HG03135 (cell line): ENCODE measurements around the gene HOXA4.

Experiments used
- ATAC-seq: cut with Tn5 transposase; IDR thresholded peaks from one replicate; pipeline ENCODE4 v1.9.1; 2021; ENCODE audit warnings: mild to moderate bottlenecking, moderate library complexity; ENCODE audit not compliant: unreplicated experiment

HOXA4 gene

DNA sequence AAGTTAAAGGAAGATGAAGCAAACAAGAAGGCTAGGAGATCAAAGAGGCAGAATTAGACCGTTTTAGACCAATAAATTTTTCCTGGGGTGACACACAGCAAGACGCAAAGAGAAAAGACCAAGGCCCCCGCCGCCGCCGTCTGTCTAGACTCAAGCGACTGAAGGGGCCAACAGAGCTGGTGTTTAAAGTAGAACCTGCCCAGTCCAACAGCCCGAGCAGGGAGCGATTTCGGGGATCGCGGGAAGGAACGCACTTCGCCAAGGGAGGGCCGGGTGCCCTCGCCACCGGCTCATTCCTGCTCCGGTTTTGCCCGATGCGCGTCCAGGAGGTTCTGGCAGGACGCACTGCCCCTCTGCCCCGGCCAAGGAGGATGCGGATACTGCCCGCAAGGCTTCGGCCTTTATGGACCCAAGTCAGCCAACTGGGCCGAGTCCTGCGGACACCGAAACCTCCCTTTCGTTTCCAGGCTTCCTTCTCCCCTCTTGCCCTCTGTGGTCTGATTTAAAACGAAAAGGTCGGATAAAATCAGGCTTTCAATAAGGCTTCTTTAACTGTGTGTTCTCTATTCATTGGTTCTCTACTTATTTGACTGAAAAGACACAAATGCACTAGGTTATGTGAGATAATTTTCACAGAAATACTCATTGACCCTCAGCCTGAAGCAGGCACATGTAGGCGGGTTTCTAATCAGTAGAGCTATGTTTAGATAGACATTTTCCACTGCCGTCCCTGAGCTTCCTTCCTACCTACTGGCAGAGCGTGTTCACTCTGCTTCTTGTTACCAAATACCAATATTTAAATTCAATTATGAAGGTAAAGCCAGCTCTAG is 28.1 kb upstream of the HOXA4 start:
- ATAC-seq: no peak

DNA sequence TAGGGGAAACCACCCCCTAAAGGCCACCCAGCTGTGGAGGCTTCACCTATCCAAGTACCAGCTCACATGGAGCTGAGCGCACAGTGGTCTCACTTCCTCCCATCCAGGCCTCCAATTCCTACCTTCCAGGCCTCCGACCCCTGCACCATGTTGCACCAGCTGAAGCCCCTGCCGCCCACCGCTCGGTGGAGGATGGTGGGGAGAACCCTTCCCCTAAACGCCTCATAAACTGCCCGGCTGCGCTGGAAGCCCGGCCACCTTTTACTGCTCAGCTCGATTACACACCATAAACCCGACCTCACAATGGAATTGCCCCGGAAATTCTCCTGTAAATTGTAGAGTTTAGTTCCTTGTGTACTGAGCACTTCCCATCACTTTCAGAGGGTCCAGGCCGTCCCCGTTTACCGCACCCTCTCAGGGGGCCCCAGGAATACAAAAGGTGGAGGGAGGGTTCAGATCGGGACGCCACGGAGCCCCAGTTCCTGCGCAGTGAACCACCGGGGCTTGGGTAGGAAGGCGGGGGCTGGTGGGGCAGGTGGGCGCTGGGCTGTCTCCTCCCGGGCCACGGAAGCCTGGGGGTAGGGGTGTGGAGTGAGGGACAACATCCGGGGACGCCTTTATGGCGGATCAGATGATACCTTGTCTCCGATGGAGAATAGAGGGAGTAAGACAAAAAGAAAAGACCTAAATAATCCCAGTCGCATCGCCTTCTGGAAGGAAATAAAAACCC is 27.3 kb upstream of the HOXA4 start:
- ATAC-seq: no peak

DNA sequence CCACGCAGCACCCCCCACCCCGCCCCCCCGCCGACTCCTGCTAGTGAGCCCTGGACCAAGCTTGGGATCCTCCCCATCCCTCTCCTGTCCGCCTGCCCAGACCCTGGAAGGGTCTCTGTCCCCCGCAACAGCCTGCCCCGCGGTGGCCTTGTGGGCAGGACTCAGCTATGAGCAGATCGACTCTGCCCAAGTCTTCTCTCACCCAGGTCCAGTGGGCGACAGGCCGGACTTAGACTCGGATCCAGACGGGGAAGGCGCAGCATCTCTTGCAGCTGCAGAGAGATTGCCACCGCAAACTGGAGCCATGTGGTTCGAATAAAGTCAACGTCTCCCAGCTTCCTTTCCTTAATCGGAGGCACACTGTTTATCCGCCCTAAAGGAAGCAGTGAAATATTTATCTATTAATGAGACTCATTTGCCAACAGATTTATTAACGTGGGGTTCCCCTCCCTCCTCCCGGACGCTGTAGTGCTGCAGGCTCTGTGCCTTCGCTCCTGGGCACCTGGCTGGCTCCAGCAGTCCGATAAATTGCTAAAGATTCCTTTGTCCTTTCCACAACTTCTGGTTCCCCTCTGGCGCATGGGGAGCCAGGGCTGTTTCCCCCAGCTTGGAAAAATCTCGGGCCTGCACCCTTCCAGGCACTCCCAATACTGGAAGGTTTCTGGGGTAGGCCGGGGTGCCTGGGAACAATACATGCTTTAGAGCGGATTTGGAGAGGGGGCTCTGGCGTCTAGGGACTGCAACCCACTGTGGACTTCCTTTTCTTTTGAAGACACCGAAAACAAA is 26.6 kb upstream of the HOXA4 start:
- no peak for ATAC-seq

DNA sequence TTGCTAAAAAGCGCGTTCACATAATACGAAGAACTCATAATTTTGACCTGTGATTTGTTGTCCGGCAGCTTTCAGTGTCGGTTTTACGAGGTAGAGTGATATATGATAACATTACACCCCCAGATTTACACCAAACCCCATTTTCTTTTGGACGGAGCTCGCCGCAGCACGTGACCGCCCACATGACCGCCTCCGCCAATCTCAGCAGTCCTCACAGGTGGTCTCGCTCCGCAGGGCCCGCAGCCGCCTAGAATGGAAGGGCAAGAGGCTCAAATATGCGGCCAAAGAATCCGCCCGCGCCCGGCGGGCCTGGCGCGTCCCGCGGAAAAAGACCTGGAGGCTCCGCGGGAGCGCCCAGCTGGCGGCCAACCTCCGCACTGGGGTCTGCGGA is 25.9 kb upstream of the HOXA4 start, which contains the start of gene HOXA7:
Gene HOXA7 (minus strand): TSS at position 168 of the 391 bp plus-strand sequence. CDS start 130 bp downstream, at position 38.
- no peak for ATAC-seq

DNA sequence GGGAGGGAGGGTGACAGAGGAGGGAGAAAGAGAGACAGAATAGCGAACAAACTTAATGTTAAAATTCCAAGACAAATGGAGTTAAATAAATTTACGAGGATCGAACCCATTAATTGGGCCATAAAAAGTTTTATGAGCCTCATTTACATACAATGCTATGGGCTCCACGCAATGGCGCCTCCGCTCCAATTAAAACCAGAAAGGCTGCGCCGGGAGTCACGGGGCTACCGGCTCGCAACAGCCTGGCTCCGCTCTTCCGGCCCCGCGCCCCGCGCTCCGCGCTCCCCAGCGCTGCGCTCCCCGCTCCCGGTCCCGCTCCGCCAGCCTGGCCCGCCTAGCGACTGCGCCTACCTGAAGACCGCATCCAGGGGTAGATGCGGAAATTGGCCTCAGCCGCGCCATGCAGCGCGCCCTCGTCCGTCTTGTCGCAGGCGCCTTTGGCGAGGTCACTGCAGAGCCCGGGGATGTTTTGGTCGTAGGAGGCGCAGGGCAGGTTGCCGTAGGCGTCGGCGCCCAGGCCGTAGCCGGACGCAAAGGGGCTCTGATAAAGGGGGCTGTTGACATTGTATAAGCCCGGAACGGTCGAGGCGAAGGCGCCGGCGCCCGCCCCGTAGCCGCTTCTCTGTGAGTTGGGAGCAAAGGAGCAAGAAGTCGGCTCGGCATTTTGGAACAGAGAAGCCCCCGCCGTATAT is 25.4 kb upstream of the HOXA4 start:
- ATAC-seq: no peak

DNA sequence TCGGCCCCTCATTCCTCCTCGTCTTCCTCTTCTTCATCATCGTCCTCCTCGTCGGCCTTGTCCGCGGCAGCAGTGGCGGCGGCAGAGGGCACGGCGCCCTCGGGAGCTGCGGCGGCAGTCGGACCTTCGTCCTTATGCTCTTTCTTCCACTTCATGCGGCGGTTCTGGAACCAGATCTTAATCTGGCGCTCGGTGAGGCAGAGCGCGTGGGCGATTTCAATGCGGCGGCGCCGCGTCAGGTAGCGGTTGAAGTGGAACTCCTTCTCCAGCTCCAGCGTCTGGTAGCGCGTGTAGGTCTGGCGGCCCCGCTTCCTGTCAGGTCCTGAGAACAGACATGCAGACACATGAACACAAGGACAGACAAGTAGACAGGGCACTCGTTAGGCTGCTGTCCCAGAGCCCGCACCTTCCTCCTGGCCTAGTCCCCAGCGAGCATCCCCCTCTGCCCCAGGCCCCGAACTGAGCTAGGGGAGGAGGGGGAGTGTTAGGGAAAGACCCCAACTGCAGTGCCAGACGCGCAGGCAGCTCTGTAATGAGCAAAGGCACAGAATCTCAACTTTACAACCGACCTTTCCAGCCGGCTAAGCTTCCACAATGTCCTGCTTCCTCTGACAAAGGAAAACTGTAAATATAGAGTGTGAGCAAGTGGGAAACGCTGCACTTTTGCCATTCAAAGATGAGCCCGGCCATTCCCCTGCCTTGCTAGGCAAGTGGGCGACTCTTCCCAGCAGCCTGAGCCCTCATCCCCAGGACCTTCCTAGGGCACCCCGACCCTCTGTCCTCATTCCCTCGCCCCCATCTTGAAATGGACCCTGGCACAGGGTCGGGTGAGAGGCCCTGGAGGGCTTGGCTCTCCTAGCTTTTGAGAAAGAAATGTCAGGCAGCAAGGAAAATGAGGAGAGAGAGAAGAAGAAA is 24.6 kb upstream of the HOXA4 start:
- ATAC-seq: no peak

DNA sequence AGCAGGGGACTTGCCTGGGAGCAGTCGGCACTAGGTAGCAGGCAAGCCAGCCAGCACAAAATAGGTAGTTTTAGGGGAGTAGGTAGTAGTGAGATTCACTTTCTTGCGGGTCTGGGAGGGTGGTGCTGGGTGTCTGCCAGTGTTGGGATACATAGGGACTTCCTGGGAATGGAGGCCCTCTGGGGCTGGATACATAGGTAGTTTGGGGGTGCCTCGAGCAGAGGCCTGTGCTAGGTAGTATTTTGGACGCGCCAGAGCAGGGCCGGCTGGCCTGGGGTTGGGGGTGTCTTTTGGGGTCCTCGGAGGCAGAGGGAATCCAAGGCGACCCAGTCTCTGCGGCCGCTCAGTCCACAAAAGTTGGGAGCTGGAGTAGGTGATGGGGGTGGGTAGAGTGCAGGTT is 23.8 kb upstream of the HOXA4 start:
- no peak for ATAC-seq

DNA sequence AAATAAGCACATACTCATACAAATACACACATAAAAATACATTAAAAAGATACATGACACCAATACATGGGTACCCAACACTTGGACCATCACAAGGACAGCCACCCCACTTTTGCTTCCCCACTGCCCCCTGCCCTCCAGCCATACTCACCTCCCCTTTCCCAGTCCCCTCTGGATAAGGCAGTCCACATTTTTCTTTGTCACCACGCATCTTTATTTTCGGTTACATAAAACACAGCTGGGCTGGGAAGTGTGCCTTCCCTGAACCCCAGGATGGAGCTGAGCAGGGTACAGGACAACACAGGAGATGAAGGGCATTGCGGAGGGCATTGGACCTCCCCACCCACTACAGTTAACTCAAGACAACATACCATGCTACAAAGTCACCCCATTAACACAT is 23.0 kb upstream of the HOXA4 start:
- ATAC-seq: no peak

DNA sequence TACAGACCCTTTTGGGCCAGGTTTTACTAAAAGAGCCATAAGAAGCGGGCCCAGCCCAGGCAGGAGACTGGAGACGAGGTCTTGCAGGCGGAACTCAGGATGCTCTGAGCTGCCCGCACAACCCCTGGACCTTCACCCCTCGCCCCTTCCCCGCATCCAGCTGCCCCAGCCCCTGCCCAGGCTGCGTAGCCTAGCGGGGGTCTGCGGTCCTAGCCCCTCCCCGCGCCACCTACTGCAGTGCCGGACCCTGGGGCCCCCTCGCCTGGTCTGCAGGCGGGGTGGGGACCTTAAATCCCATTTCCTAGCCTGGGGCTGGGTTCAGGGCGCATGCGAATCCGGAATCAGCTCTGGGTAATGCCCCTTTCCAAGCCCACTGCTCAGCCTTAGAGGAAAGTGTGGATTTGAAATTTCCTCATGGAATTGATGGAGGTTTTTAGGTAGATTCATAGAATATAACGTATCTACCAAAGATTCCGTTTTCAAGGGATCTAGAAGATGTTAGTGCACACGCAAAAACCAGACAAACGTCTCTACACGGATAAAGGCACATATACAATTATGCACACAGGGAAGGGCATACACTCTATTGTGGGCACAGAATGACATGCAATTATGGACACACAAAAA is 22.4 kb upstream of the HOXA4 start:
- ATAC-seq: no peak

DNA sequence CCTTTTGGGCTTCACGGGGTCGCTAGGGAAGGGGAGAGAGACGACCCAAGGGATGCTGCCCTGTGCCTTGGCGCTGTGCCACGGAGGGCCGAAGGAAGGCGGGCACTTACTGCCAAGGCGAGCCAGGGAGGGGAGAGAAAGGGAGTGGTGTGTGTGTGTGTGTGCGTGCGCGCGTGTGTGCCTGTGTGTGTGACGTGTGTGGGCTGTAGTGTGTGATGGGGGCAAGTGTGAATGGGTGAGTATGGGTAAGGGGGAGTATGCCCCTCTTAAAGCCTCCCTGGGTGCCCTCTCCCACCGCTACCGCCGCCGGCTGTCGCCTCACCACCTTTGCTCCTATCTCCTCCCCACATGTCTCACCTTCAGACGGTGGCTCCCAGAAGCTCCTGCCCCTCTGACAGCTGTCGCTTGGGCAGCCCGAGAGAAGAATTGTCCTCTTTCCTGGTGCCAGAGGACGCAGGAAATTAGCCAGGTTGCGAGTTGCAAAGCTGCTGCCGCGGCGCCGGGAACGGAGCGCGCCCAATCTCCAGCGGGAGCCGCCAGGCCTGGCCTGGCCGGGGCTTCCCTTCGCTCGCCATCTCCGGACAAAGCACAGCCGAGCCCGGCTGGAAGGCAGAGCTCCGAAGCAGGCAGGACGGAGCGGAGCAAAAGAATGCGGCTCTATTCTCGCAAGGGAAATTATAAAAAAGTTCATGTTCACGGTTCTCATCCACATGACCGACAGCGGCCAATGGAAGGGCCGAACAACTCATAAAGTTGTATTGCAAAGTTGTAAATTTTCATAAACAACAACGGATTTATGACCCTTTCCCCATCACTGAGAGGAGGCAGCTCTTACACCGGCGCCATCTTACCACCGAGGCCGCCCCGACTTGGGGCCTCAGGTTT is 21.6 kb upstream of the HOXA4 start, which contains the start of gene HOXA3:
Gene HOXA3 (minus strand): TSS at position 653 of the 885 bp plus-strand sequence. CDS start 41,943 bp downstream, outside the sequence.
- no peak for ATAC-seq

DNA sequence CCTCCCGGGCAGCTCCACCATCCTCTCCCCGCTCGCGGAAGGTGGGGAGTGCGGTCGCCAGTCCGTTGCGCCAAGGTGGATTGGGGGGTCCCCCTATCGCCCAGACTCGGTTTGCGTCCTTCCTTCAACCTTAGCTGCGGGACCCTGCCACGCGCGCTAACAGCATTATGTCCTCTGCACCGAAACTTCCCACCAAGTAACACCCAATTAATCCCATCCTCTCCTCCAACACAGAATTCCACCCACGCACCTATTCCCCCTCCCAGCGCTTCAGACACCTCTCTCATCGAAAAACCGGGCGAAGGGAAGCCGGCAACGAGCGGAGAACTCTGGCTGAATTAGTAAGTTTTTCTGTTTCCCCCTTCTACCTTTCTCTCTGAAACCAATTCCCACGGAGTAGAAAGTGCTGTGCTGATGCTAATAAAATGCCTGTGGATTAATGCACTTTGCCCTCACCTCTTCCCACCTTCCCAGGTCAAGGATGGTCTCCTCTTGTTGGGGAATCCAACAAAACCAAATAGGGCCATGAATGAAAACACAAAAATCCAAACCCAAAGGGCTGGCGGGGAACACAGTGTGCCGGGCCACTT is 20.9 kb upstream of the HOXA4 start:
- ATAC-seq: no peak

DNA sequence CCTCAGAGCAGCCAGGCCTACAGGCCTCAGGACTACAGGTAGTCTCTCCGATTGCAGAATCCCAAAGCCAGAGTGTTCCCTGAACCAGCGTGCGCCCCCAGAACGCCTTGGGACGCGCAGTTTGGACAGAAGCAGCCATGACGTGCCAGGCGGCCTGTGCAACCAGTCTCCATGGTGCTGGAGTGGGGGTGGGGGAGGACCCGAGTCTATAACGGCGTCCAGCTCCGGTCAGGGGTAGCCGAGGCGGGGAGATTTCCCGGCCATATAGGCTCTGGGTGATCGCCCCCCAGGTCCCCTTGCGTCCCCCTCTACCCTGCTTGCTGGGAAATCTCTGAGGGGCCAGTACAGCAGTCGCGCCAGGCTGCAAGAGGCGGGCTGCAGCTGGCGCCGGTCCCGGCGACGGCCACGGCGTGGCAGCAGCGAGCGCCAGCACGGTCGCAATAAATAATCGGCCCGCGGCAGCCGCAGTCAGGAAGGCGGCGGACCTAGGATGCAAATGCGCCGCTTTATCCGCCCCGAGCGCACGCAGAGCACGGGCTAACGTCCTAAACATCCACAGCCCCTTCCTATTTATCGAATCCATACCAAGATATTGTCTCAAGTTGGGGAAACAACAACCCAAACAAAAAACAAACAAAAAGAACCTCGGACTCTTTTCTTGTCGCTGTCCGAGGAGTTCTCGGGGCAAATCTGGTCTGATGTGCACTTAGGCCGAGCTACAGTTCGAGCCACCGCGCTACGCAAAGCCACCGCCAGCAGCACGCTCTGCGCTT is 20.2 kb upstream of the HOXA4 start:
- peak; percentile 72 for ATAC-seq

DNA sequence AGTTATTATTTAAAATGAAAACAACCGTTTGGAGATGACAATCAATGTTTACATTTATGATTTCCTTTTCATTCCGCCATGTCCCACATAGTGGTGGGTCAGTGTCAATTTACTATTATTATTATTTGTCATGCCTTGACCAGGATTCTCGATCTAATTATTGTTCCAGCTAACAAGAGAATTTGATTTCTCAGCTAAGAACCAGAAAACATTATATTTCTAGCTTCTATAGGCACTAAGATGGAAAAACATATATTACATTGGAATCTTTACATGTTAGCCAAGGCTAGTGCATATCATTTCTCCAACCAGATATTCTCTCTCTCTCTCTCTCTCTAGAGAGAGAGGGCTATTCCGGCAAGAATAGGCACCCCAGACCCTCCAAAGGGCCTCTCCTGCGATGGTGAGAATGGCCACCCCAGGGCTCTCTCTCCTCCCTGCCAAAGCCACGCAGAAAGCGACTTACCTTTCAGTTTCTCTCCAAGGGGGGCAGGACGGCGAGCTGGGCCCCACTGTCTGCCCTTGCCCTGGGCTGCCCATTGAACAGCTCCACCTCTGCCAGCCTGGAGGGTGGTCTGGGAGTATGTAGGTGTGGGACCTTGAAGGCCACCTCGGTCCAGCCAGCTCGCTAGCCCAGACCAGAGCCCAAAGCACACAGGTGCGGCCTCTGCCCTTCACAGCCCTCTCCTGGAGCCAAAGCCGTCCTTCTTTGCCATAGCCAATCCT is 19.4 kb upstream of the HOXA4 start:
- ATAC-seq: no peak

DNA sequence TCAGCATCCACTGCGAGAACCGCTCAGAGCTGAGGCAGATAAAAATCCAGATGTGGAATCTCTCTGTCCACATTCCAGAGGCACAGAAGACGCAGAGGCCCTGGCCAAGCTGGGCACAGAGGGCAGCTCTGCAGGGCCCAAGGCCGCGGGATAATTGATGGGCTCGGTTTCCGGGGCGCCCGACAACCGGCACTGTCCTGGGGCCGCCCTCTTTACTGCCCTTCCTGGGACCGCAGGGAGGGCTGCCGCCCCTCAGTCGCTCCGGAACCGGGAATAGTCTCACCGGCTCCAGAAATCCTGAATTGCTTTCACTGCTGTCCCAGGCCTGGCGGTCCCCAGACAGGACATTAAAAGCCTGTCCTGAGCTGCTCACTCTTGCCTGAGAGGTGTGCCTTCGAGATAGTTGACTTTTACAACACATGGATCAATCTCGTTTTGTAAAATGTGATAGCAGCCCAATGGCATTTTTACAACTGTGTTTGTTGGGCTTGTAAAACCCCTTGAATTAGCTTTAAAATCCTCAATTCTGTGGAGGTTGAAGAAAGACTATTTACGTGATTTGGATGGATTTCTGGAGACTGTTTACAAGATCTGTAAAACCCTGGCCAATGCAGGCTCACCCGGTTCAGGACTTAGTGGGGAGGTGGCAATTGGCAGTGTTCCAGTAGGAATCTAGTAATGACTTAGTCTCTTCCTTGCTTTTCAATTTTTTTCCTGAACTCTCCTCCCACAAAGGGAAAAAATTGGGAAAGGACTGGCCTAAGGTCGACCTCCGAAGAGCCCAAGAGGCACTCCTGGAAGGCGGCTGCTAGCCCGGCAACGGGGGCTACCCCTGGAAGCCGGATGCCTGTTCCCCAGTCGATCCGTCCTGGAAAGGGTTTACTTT is 18.4 kb upstream of the HOXA4 start:
- ATAC-seq: no peak

DNA sequence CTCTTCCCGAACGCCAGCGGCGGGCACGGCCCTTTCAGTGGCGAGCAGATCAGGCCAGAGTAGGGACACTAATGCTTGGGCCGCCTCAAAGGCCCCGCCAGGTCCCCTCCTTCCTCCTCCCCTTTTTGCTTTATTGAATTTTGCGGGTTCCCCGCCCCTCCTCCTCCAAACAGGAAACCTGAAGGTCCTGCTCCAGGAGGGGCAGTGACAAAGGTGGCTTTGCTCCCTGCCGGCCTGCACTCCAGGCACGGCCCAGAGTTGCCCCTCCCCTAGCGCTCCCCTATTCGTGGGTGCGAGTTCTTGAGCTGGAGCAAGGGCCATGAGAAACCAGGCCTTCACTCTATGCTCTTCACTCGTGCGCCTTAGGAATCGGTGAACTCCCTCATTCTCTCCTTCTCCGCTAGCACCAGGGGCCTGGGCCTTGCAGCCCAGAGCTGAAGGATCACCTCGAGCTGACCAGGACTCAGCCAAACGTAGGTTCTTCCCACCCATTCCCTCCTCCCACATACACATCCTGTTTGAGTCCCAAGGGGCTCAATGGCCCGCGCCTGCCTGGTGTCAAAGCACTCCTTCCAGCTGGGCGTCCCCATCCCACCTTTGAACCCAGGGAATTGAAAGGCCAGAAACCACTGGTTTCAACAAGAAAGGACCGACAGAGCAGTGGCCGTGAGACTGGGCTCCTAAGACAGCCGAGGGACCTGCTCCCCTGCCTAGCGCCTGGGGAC is 17.6 kb upstream of the HOXA4 start:
- no peak for ATAC-seq
